Osteocyte (in vitro differentiated cells): Measurements from ENCODE around the gene NUDT2. TPM values are rescaled to one million over a fixed set of nuclear protein-coding genes. Genes with fewer than 3 reads are reported as not detected.
A peak's percentile ranks its signal among the peaks of the same experiment; 100 is the strongest.

Experiments
- DNase-seq: peaks from one replicate; pipeline ENCODE4 v3.0.0; 2021; ENCODE audit warnings: mixed read lengths; ENCODE audit not compliant: unreplicated experiment; ENCODE audit errors: extremely low spot score
- H3K27ac Mint-ChIP-seq: one replicate; pipeline ENCODE4 v1.8.0; 2021; ENCODE audit warnings: mild to moderate bottlenecking, mixed read lengths; ENCODE audit not compliant: unreplicated experiment
- H3K27me3 Mint-ChIP-seq: one replicate; pipeline ENCODE4 v1.8.0; 2021; ENCODE audit warnings: mixed read lengths; ENCODE audit not compliant: unreplicated experiment
- H3K36me3 Mint-ChIP-seq: one replicate; pipeline ENCODE4 v1.8.0; 2021; ENCODE audit warnings: mixed read lengths; ENCODE audit not compliant: unreplicated experiment
- H3K4me1 Mint-ChIP-seq: one replicate; pipeline ENCODE4 v1.8.0; 2021; ENCODE audit warnings: mixed read lengths; ENCODE audit not compliant: unreplicated experiment
- H3K4me3 Mint-ChIP-seq: one replicate; pipeline ENCODE4 v1.8.0; 2021; ENCODE audit warnings: mild to moderate bottlenecking, moderate library complexity, mixed read lengths; ENCODE audit not compliant: unreplicated experiment
- H3K9me3 Mint-ChIP-seq: one replicate; pipeline ENCODE4 v1.8.0; 2021; ENCODE audit warnings: mixed read lengths; ENCODE audit not compliant: unreplicated experiment
- CTCF ChIP-seq: fragments of 200-600 bp; sonication (generic); IDR thresholded peaks from 2 replicates; pipeline ENCODE4 v1.5.0; 2021; ENCODE audit warnings: antibody characterized with exemption, mild to moderate bottlenecking, moderate library complexity
- total RNA-seq: library from RNA; stranded (reverse); gene quantifications from 2 replicates; pipeline ENCODE4 v1.2.1, GENCODE V29; 2021

Gene NUDT2
- total RNA-seq, 1 donor from 2014 or later, result 24.1 TPM

GRCh38 chr9:34331196-34331595, 1.8 kb downstream of the NUDT2 start:
- Mint-ChIP-seq H3K27me3 (no peaks in the 10 kb centered on the region), H3K36me3 (peaks cover 2% of the 10 kb centered on the region), H3K27ac (no peak overlapping the region), H3K4me1 (peaks cover 27% of the 10 kb centered on the region), H3K4me3 (no peak overlapping the region), H3K9me3 (no peaks in the 10 kb centered on the region)
- no peak for DNase-seq
- TF ChIP-seq CTCF, result no peak

DNA sequence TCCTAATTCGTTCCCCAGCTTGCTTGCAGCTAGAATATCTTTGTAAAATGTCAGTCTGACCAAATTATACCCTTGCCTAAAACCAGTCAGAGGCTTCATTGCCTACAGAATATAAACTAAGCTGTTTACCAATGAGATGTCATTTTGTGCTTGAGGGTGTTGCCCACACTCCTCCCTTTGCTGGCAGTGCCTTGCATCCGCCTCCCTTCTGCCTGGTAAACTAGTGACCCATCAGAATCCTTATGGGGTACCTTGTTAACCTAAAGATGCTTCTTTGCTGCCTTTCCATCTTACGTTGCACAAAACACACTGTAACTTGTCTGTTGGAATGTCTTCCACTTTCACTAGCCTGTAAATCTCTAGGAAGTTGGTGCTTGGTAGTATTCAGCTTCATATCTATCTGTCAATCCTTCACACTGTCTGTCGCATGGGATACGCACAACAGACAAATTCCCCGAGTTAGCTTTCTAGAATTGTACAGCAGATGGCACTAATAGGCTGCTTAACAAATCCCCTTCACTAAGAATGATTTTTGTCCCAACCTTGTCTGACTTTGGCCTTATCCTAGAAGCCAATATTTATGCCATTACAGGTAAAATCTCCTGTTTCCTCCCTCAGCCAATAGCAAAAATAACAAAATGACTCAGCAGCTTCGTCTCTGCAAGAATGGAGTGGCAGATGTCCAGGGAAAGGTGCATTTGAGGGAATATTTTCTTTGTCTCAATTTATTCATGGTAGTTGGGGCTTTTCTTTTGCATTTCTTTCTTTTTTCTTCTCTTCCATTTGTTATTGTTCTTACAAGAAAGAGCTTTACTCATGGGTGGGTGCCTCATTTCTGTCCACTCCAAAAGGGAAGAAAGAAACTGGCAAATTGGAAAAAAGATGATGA, 3.0 kb downstream of the NUDT2 start:
- no peak for DNase-seq
- peak; percentile 64 for TF ChIP-seq CTCF
- Mint-ChIP-seq H3K9me3 (no peaks in the 10 kb centered on the region), H3K27me3 (no peaks in the 10 kb centered on the region), H3K27ac (peak overlapping the region; percentile 12), H3K4me1 (peaks cover 23% of the 10 kb centered on the region), H3K4me3 (no peak overlapping the region), H3K36me3 (peaks cover 2% of the 10 kb centered on the region)

DNA sequence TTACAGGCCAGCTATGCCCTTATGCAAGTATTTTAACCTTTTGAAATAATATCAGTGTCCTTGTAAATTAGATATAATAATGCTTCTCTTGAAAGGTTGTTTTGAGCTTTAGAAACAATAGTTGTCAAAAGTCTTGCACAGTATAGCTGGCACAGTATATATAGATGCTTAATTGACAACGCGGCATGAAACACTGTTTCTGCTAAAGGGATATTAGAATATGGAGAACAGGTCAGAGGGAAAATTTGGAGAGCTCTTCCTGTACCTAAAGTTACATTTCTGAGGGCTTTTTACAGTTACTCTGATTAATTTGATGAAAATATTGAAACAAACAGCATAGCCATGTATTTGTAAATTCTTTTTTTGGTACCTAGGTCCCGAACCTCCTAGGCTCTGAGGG, 4.5 kb downstream of the NUDT2 start:
- no peak overlapping the region for H3K4me3 Mint-ChIP-seq
- no peaks in the 10 kb centered on the region for H3K27me3 Mint-ChIP-seq
- no peaks in the 10 kb centered on the region for H3K9me3 Mint-ChIP-seq
- no peak for TF ChIP-seq CTCF
- DNase-seq, result no peak
- no peak overlapping the region for H3K27ac Mint-ChIP-seq
- peaks cover 13% of the 10 kb centered on the region for H3K4me1 Mint-ChIP-seq
- H3K36me3 Mint-ChIP-seq, result peaks cover 2% of the 10 kb centered on the region

DNA sequence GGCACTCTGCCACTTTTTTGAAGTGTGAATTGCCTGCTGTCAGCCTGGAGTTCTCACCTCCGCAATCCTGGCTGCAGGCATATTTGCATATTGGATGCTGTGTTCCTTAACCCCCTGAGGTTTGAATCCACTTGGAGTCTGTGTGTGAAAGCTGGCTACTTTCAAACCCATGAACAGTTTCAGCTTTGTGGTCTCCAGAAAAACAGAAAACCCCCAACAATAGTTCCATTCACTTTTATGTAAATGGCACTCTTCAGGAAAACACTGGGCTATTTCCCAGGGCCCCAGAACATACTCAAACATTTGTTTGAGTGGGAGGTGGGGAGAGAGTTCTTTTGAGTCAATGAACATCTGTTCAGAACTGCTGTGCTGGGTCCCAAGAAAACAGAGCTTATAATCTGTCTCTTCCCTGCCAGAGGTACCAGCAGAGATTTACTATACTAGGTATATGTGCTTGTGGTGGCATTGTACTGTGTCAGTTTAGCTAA, 5.0 kb downstream of the NUDT2 start:
- no peak overlapping the region for H3K4me3 Mint-ChIP-seq
- H3K36me3 Mint-ChIP-seq, result peaks cover 5% of the 10 kb centered on the region
- no peak for TF ChIP-seq CTCF
- no peaks in the 10 kb centered on the region for H3K27me3 Mint-ChIP-seq
- H3K9me3 Mint-ChIP-seq, result no peaks in the 10 kb centered on the region
- no peak overlapping the region for H3K27ac Mint-ChIP-seq
- DNase-seq, result no peak
- H3K4me1 Mint-ChIP-seq, result peaks cover 13% of the 10 kb centered on the region

DNA sequence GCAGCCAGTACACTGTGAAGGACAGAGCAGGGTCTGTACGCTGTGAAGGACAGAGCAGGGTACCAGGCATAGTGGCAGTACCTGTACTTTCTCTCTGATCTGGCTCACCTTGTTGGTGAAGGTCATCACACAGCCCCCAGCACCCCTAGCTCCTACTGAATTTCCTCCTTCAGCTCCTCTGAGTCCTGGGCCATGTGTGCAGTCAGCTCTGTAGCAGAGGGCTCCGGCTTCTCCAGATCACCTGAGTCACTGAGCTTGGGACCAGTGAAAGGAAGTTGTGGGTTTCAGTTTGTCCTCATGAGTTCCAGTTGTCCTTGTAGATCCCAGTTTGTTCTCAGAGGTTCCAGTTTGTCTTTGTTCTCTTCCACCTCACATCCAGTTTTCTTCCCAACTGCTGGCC, 5.5 kb downstream of the NUDT2 start:
- Mint-ChIP-seq H3K4me3 (no peak overlapping the region), H3K27ac (no peak overlapping the region), H3K36me3 (peaks cover 3% of the 10 kb centered on the region), H3K4me1 (peaks cover 8% of the 10 kb centered on the region), H3K27me3 (no peaks in the 10 kb centered on the region), H3K9me3 (no peaks in the 10 kb centered on the region)
- DNase-seq, result no peak
- no peak for TF ChIP-seq CTCF
